ENCODE data around the gene IRF5.
A peak's percentile ranks its signal among the peaks of the same experiment; 100 is the strongest.

IRF5 gene

GRCh38 chr7:128894101-128894440 lies 43.7 kb upstream of the IRF5 start:
- H3K27me3 ChIP-seq (ENCODE audit: control insufficient read depth, insufficient read depth, low read length) = peaks cover 34% of the 10 kb centered on the region
- H3K9me3 ChIP-seq (replicated peaks; ENCODE audit: low read length) = no peaks in the 10 kb centered on the region
- no peaks in the 10 kb centered on the region for H3K36me3 ChIP-seq (ENCODE audit: insufficient read depth, low read length)
- no peak overlapping the region for H3K9ac ChIP-seq (ENCODE audit: low read depth, low read length)
- no peaks in the 10 kb centered on the region for H3K4me1 ChIP-seq (ENCODE audit: control insufficient read depth, insufficient read depth, low read length)
- no peak overlapping the region for H3K4me2 ChIP-seq (ENCODE audit: low read length)
- no peak overlapping the region for H3K4me3 ChIP-seq (ENCODE audit: low read length)

DNA sequence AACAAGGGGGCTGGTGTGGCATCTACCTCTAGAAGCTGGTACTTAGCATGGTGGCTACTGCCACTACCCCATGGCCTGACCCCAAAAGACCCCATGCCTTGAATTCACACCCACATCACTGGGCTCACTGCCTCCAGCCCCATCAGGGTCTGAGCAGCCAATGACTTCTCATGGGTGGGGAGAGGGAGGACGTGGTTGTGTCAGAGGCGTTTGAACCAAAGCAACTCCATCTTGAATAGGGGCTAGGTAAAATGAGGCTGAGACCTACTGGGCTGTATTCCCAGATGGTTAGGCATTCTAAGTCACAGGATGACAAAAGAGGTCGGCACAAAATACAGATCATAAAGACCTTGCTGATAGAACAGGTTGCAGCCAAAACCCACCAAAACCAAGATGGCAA lies 42.4 kb upstream of the IRF5 start:
- no peak overlapping the region for H3K4me2 ChIP-seq (ENCODE audit: low read length)

DNA sequence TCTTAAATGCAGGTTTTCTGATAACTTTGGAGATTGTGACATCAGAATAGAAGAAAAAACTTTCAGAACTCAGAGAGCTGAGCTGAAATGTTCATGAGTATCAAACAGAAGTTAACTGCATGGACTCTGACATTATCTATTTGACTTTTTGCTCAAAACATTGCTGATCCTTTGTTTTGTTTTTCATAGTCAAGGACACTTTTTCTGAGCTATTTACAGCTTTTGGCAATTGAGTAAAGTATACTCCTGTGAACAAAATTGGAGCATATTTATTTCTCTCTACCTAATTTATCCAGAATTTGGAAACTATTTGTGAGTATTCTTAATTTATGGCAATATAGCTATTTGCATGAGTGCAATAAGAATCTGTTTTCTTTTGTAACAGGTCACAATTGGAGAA lies 38.3 kb upstream of the IRF5 start:
- H3K9me3 ChIP-seq (replicated peaks; ENCODE audit: low read length) = peaks cover 8% of the 10 kb centered on the region
- no peak overlapping the region for H3K4me2 ChIP-seq (ENCODE audit: low read length)
- no peak overlapping the region for H3K4me3 ChIP-seq (ENCODE audit: low read length)
- H3K27me3 ChIP-seq (ENCODE audit: control insufficient read depth, insufficient read depth, low read length) = peaks cover 45% of the 10 kb centered on the region
- no peaks in the 10 kb centered on the region for H3K36me3 ChIP-seq (ENCODE audit: insufficient read depth, low read length)
- H3K4me1 ChIP-seq (ENCODE audit: control insufficient read depth, insufficient read depth, low read length) = no peaks in the 10 kb centered on the region
- H3K9ac ChIP-seq (ENCODE audit: low read depth, low read length) = no peak overlapping the region

More for the DNA sequence above, 42.4 kb upstream of the IRF5 start:
- Histone ChIP-seq H3K9ac (ENCODE audit: low read depth, low read length) (no peak overlapping the region), H3K4me1 (ENCODE audit: control insufficient read depth, insufficient read depth, low read length) (no peaks in the 10 kb centered on the region), H3K4me3 (ENCODE audit: low read length) (no peak overlapping the region), H3K9me3 (replicated peaks; ENCODE audit: low read length) (peaks cover 8% of the 10 kb centered on the region), H3K36me3 (ENCODE audit: insufficient read depth, low read length) (no peaks in the 10 kb centered on the region), H3K27me3 (ENCODE audit: control insufficient read depth, insufficient read depth, low read length) (peaks cover 40% of the 10 kb centered on the region)

DNA sequence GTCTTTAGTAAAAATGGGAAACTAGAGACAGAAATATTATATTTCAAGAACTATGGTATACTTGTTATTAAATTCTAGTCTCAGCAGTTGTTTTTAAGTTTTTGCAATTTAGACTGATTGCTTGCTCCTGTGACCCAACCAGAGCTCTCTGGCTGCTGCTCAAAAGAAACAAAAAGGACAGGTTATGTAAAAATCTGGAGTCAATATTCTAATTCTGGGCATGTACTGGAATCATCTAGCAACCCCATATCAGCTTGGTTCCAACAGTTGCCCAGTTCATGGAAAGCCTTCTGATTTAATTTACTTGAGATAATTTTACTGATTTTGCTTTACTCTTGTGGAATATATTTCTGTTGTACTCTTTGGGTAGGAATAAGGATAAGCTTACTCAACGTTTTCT lies 37.5 kb upstream of the IRF5 start:
- no peaks in the 10 kb centered on the region for H3K4me1 ChIP-seq (ENCODE audit: control insufficient read depth, insufficient read depth, low read length)
- H3K27me3 ChIP-seq (ENCODE audit: control insufficient read depth, insufficient read depth, low read length) = peaks cover 44% of the 10 kb centered on the region
- H3K9ac ChIP-seq (ENCODE audit: low read depth, low read length) = no peak overlapping the region
- no peak overlapping the region for H3K4me2 ChIP-seq (ENCODE audit: low read length)
- no peak overlapping the region for H3K4me3 ChIP-seq (ENCODE audit: low read length)
- peaks cover 8% of the 10 kb centered on the region for H3K9me3 ChIP-seq (replicated peaks; ENCODE audit: low read length)
- no peaks in the 10 kb centered on the region for H3K36me3 ChIP-seq (ENCODE audit: insufficient read depth, low read length)

DNA sequence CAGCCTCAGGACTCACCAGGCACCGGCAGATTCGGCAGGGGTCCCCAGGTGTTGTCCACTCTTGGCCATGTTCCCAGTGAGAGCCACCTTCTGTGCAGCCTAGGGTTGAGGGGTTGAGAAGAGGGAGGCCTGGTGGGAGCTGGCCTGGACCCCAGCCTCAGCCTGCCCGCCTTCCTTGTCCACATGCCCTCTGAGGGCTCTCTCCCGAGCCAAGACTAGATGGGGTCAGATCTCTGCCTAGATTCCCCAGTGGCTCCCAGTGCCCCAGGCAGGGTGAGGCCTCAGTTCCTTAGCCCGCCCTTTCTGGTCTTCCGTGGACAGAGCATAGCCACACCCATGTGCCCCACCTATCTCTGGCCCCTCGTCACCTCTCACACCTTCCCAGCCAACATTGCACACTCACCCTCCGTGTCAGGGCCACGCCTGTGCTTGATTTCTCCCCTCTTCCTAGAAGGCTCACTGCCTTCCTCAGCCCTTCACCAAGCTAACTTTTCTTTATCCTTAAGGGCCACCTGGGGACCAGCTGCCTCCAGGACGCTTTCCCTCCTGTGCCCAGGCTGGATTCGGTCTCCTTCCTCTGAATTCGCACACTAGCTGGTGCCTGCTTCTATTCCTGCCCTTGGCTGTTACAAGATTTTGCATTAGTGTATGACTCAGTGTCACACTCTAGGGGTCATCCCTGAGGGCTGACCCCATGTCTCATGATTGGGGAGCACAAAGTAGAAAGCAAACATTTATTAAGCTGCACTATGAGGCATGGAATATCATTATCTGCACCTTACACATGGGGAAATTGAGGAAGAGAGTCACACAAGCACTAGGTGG lies 34.8 kb upstream of the IRF5 start:
- Histone ChIP-seq H3K27me3 (ENCODE audit: control insufficient read depth, insufficient read depth, low read length) (peaks cover 53% of the 10 kb centered on the region), H3K9me3 (replicated peaks; ENCODE audit: low read length) (peaks cover 8% of the 10 kb centered on the region), H3K9ac (ENCODE audit: low read depth, low read length) (no peak overlapping the region), H3K36me3 (ENCODE audit: insufficient read depth, low read length) (no peaks in the 10 kb centered on the region), H3K4me2 (ENCODE audit: low read length) (no peak overlapping the region), H3K4me1 (ENCODE audit: control insufficient read depth, insufficient read depth, low read length) (no peaks in the 10 kb centered on the region), H3K4me3 (ENCODE audit: low read length) (no peak overlapping the region)

GRCh38 chr7:128903621-128904361 lies 33.9 kb upstream of the IRF5 start:
- no peaks in the 10 kb centered on the region for H3K4me1 ChIP-seq (ENCODE audit: control insufficient read depth, insufficient read depth, low read length)
- no peak overlapping the region for H3K4me3 ChIP-seq (ENCODE audit: low read length)
- no peak overlapping the region for H3K4me2 ChIP-seq (ENCODE audit: low read length)
- no peak overlapping the region for H3K9ac ChIP-seq (ENCODE audit: low read depth, low read length)
- peaks cover 57% of the 10 kb centered on the region for H3K27me3 ChIP-seq (ENCODE audit: control insufficient read depth, insufficient read depth, low read length)
- H3K9me3 ChIP-seq (replicated peaks; ENCODE audit: low read length) = peaks cover 8% of the 10 kb centered on the region
- no peaks in the 10 kb centered on the region for H3K36me3 ChIP-seq (ENCODE audit: insufficient read depth, low read length)

DNA sequence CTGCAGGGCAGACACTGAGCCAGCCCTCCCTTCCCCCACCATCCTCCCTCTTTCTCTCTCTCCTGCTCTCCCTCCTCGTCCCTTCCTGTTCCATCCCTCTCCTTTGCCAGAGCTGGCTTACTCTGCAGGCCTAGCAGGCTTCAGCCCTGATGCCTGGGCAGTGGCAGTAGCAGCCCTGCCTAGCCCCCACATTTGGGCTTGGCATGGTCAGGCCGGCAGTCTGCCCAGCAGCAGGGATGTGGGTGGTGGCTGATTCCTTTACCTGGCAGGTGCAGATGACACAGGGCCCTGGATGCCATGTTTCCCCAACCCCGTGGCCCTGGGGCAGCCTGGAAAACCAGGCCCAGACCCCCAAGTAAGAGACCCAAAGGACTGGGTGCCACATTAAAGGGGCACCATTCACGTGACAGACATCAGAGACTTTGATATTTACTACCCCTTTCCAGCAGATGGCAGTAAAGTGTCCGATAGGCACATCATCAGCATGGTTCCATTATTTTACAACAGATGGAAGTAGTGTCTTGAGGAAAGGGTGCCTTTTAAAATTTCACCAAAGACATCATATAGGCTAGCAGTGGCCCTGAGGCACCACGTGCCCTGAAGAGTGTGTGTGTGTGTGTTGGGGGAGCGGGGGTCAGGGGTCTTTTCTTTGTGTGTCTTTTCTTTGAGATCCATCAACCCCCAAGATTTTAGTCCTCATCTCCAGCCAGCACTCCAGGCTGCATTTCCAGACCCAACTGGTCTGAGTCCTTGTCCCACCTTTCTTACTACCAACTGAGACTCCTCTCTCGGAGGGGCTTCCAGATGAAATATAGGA lies 33.1 kb upstream of the IRF5 start:
- no peak overlapping the region for H3K4me2 ChIP-seq (ENCODE audit: low read length)
- H3K27me3 ChIP-seq (ENCODE audit: control insufficient read depth, insufficient read depth, low read length) = peaks cover 63% of the 10 kb centered on the region
- H3K9me3 ChIP-seq (replicated peaks; ENCODE audit: low read length) = peaks cover 4% of the 10 kb centered on the region
- H3K4me1 ChIP-seq (ENCODE audit: control insufficient read depth, insufficient read depth, low read length) = peaks cover 3% of the 10 kb centered on the region
- H3K36me3 ChIP-seq (ENCODE audit: insufficient read depth, low read length) = no peaks in the 10 kb centered on the region
- H3K9ac ChIP-seq (ENCODE audit: low read depth, low read length) = no peak overlapping the region
- H3K4me3 ChIP-seq (ENCODE audit: low read length) = no peak overlapping the region

DNA sequence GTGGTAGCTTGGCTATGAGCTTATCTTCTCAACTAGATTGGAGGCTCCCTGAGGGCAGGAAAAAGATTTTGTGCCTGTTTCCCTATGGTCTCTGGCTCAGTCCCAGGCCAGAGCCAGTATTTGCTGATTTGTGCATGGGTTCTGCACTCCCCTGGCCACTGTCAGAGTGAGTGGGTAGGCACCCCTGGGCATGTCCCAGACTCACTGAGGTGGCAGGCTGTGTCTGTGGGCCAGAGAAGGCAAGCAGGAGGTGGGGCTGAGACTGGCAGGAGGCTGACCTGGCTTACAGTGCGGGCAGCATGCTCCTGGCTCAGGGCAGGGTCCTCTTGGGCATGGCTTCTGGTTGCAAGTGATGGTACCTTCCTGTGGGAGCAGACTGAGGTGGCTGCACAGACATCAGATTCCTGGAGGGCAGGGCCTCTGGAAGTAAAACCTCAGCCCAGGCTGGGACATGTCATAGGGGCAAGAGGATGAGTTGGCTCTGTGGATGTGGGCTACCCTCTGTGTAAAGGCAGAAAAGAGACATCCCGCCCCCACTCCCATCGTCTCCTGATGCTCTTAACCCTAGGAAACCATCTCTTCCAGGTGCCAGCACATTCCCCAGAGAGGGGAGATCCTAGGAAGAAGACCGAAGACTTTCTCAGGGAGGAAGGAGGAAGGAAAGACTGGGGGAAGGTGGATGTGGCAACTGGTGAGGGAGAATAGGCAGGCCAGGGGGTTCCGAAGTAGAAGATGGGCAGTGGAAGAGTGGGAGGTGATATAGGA lies 31.5 kb upstream of the IRF5 start:
- H3K27me3 ChIP-seq (ENCODE audit: control insufficient read depth, insufficient read depth, low read length) = peaks cover 63% of the 10 kb centered on the region

DNA sequence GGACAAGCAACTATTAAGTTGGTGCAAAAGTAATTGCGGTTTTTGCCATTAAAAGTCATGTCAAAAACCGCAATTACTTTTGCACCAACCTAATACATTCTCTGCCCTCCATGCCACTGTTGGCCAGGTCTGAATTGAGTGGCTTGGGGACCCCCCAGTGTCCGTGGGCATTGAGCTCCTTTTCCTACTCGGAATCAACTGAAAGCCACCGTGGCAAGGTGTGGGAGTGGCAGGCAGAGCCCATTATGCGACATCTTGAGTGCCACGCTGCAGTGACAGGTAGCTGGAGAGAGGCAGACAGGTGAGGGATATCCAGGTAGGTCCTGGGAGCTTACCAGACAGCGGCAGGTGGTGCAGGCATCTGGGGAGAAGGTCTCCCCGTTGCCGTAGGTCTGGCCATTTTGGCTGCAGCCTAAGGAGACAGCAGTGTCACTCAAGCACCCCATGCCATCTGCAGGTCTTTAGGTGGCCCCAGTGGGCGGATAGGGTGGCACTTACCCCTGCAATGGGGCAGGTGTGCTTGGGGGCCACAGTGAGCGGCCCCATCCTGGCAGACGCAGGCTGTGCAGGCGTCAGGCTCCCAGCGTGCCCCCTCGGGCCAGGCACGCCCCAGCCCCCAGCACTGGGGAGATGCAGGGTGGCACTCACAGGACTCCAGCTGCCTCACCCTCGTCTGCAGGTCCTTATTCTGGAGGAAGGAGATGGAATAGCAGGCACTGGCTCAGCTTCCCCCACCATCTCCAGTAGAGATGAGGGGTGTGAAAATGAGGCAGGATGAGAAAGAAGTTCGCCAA lies 30.8 kb upstream of the IRF5 start:
- H3K4me3 ChIP-seq (ENCODE audit: low read length) = no peak overlapping the region

More for the DNA sequence above, 31.5 kb upstream of the IRF5 start:
- no peak overlapping the region for H3K4me3 ChIP-seq (ENCODE audit: low read length)
- no peaks in the 10 kb centered on the region for H3K9me3 ChIP-seq (replicated peaks; ENCODE audit: low read length)
- H3K36me3 ChIP-seq (ENCODE audit: insufficient read depth, low read length) = no peaks in the 10 kb centered on the region
- H3K4me1 ChIP-seq (ENCODE audit: control insufficient read depth, insufficient read depth, low read length) = peaks cover 8% of the 10 kb centered on the region
- no peak overlapping the region for H3K4me2 ChIP-seq (ENCODE audit: low read length)
- no peak overlapping the region for H3K9ac ChIP-seq (ENCODE audit: low read depth, low read length)

DNA sequence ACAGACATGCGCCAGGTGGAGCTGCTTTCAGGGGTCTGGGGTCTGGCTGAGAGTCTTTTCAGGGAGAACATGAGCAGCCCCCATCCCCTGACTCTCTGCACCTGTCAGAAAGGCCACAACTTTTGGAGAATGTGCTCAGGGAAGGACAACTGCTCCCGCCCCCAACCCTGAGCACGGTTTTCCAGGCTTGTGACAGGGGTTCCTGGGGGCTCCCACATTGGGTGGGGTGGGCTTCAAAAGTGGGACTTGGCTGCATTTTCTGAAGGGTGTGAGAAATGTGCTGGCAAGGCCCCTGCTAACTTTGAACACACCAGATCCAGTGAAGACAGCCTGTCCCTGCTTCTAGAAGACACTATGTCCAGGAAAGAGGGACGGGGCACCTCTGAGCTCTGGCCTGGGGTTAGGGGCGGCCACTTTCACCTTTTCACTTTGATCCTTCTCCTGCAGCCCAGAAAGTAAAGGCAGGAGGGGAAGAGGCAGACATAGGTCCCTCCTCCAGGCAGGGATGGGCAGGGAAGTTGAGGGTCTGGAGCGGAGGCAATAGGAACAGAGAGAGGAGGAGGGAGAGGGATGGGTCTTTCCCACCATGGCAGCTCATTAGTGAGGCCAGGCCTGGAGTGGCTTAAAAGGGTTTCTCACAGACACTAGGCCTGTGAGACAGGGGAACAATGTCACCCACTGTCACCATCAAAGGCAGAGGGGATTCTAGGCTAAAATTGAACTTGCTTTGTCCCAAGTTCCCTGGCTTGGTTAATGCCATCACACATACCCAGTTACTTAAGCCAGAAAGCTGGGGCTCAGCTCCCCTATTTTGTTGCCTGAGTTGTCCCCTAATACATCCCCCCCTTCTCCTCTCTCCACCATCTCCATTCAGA lies 28.7 kb upstream of the IRF5 start:
- no peaks in the 10 kb centered on the region for H3K9me3 ChIP-seq (replicated peaks; ENCODE audit: low read length)
- H3K9ac ChIP-seq (ENCODE audit: low read depth, low read length) = no peak overlapping the region
- no peak overlapping the region for H3K4me3 ChIP-seq (ENCODE audit: low read length)
- H3K27me3 ChIP-seq (ENCODE audit: control insufficient read depth, insufficient read depth, low read length) = peaks cover 58% of the 10 kb centered on the region
- H3K4me2 ChIP-seq (ENCODE audit: low read length) = peak overlapping the region; percentile 67
- H3K36me3 ChIP-seq (ENCODE audit: insufficient read depth, low read length) = no peaks in the 10 kb centered on the region
- H3K4me1 ChIP-seq (ENCODE audit: control insufficient read depth, insufficient read depth, low read length) = peaks cover 8% of the 10 kb centered on the region

More for the DNA sequence above, 30.8 kb upstream of the IRF5 start:
- peaks cover 63% of the 10 kb centered on the region for H3K27me3 ChIP-seq (ENCODE audit: control insufficient read depth, insufficient read depth, low read length)
- H3K9me3 ChIP-seq (replicated peaks; ENCODE audit: low read length) = no peaks in the 10 kb centered on the region
- H3K36me3 ChIP-seq (ENCODE audit: insufficient read depth, low read length) = no peaks in the 10 kb centered on the region
- no peak overlapping the region for H3K9ac ChIP-seq (ENCODE audit: low read depth, low read length)
- peaks cover 8% of the 10 kb centered on the region for H3K4me1 ChIP-seq (ENCODE audit: control insufficient read depth, insufficient read depth, low read length)
- no peak overlapping the region for H3K4me2 ChIP-seq (ENCODE audit: low read length)
